PFSK-1 (cell line): ENCODE results near the gene CDH7.

Experiments
- FOXP2 ChIP-seq: optimal IDR thresholded peaks from 2 replicates; pipeline ENCODE3; 2011; ENCODE audit warnings: borderline replicate concordance, control low read depth, inconsistent platforms; ENCODE audit not compliant: insufficient read depth; ENCODE audit errors: extremely low read length, extremely low read depth
- POLR2AphosphoS5 ChIP-seq: IDR thresholded peaks from 2 replicates; pipeline ENCODE4 v1.6.1; 2012; ENCODE audit warnings: low read depth, mild to moderate bottlenecking, control low read depth, low read length, moderate library complexity
- REST ChIP-seq, 2 experiments: IDR thresholded peaks; 2 replicates each; pipeline versions ENCODE4 v1.6.1 to v1.8.0; 2011 to 2012; ENCODE audit warnings: low read depth in 2 of 2, low read length in 2 of 2, control low read depth in 1 of 2, inconsistent platforms in 1 of 2, mild to moderate bottlenecking in 1 of 2, moderate library complexity in 1 of 2; ENCODE audit not compliant: insufficient read depth in 1 of 2
- SIN3A ChIP-seq: IDR thresholded peaks from 2 replicates; pipeline ENCODE4 v1.6.1; 2012; ENCODE audit warnings: mild to moderate bottlenecking, low read length, moderate library complexity, borderline replicate concordance; ENCODE audit not compliant: insufficient read depth
- TAF1 ChIP-seq: IDR thresholded peaks from 2 replicates; pipeline ENCODE4 v1.6.1; 2012; ENCODE audit warnings: low read length, control low read depth, borderline replicate concordance; ENCODE audit not compliant: insufficient read depth

Gene CDH7

GRCh38 chr18:65753520-65753919 lies 2.7 kb downstream of the CDH7 start:
- TF ChIP-seq POLR2AphosphoS5 (no peak), REST (IDR thresholded peaks at IDR 0.05; ENCODE audit: insufficient read depth in 1 of 2, low read depth in 2 of 2, low read length in 2 of 2) (no peak), FOXP2 (no peak), SIN3A (no peak), TAF1 (no peak)

GRCh38 chr18:65754121-65754520 lies 3.3 kb downstream of the CDH7 start:
- TF ChIP-seq FOXP2 = no peak
- TF ChIP-seq POLR2AphosphoS5 = no peak
- TF ChIP-seq SIN3A = no peak
- no peak for TF ChIP-seq REST (IDR thresholded peaks at IDR 0.05; ENCODE audit: insufficient read depth in 1 of 2, low read depth in 2 of 2, low read length in 2 of 2)
- no peak for TF ChIP-seq TAF1

GRCh38 chr18:65755616-65756015 lies 4.8 kb downstream of the CDH7 start:
- TF ChIP-seq TAF1 (no peak), SIN3A (no peak)

GRCh38 chr18:65760457-65760856 lies 9.6 kb downstream of the CDH7 start:
- no peak for TF ChIP-seq TAF1
- TF ChIP-seq POLR2AphosphoS5 = no peak
- no peak for TF ChIP-seq SIN3A
- TF ChIP-seq REST (IDR thresholded peaks at IDR 0.05; ENCODE audit: insufficient read depth in 1 of 2, low read depth in 2 of 2, low read length in 2 of 2) = no peak
- no peak for TF ChIP-seq FOXP2

- TF ChIP-seq TAF1 = no peak
- no peak for TF ChIP-seq FOXP2
- no peak for TF ChIP-seq POLR2AphosphoS5
- no peak for TF ChIP-seq REST (IDR thresholded peaks at IDR 0.05; ENCODE audit: insufficient read depth in 1 of 2, low read depth in 2 of 2, low read length in 2 of 2)
- TF ChIP-seq SIN3A = no peak
These were observed 11.0 kb downstream of the CDH7 start for GRCh38 chr18:65761636-65762295.
